Adipocyte (in vitro differentiated cells): ENCODE results near the gene EML6.

Source experiments
- DNase-seq: peaks from one replicate; pipeline ENCODE4 v3.0.0-alpha.2; 2015; ENCODE audit warnings: low read depth
- H3K27me3 ChIP-seq: replicated peaks from 2 replicates; pipeline ENCODE4 v1.7.0; 2013; ENCODE audit warnings: mild to moderate bottlenecking, low read length, moderate library complexity; ENCODE audit not compliant: control insufficient read depth, insufficient read depth
- H3K36me3 ChIP-seq: 2 replicates; pipeline ENCODE4 v1.7.0; 2013; ENCODE audit warnings: low read length, mild to moderate bottlenecking, moderate library complexity; ENCODE audit not compliant: control insufficient read depth, insufficient read depth, severe bottlenecking
- H3K4me1 ChIP-seq: 2 replicates; pipeline ENCODE4 v1.7.0; 2013; ENCODE audit warnings: mild to moderate bottlenecking, low read length, moderate library complexity; ENCODE audit not compliant: control insufficient read depth, insufficient read depth
- H3K4me3 ChIP-seq: 2 replicates; pipeline ENCODE4 v1.7.0; 2013; ENCODE audit warnings: mild to moderate bottlenecking, low read length, moderate library complexity
- H3K9ac ChIP-seq: 2 replicates; pipeline ENCODE4 v1.7.0; 2013; ENCODE audit warnings: mild to moderate bottlenecking, low read length, moderate library complexity
- H3K9me3 ChIP-seq: 2 replicates; pipeline ENCODE4 v1.7.0; 2013; ENCODE audit warnings: mild to moderate bottlenecking, low read length, moderate library complexity; ENCODE audit not compliant: control insufficient read depth

The EML6 gene

DNA sequence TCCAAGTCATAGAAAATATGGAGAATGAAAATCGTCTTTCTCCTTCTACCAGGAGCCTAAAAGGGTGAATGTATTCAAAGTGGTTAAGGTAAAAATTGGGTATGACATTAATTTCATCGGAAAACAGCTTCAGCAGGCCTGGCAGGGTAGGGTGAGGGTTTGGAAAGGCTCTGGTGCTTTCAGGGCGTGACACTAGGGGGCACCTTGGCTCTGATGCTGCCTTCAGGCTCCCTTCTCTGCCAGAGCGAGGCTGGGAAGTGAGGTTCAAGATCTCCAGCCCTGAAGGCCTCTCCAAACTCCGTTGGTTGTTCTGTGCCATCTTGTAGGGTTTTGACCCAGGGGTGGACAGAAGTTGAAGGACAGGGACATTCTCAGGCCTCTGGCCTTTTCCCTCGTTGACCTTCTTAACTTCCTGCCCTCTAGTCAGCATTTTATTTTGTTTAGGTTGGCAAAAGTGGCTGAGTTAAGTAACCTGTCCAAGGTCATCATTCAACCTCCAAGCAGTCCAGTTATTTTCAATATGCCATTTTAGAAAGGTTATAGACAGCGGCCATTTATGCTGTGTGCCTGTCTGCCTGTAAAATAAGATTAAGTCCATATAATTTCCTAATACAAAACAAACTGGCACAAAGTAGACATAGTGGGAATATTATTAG is 40.3 kb downstream of the EML6 start:
- H3K4me3 ChIP-seq, result no peak overlapping the region
- H3K9ac ChIP-seq, result no peak overlapping the region
- no peak for DNase-seq
- H3K9me3 ChIP-seq, result no peaks in the 10 kb centered on the region
- peaks cover 5% of the 10 kb centered on the region for H3K4me1 ChIP-seq
- no peaks in the 10 kb centered on the region for H3K27me3 ChIP-seq
- H3K36me3 ChIP-seq, result no peaks in the 10 kb centered on the region

- DNase-seq, result peak; percentile 57
- no peaks in the 10 kb centered on the region for H3K9me3 ChIP-seq
- no peaks in the 10 kb centered on the region for H3K27me3 ChIP-seq
- peaks cover 19% of the 10 kb centered on the region for H3K4me1 ChIP-seq
- no peak overlapping the region for H3K4me3 ChIP-seq
- no peaks in the 10 kb centered on the region for H3K36me3 ChIP-seq
- no peak overlapping the region for H3K9ac ChIP-seq
Measured at GRCh38 chr2:54767921-54768320, 44.5 kb downstream of the EML6 start.

- no peaks in the 10 kb centered on the region for H3K27me3 ChIP-seq
- DNase-seq, result no peak
- H3K9ac ChIP-seq, result no peak overlapping the region
- H3K4me3 ChIP-seq, result no peak overlapping the region
- no peaks in the 10 kb centered on the region for H3K9me3 ChIP-seq
- no peaks in the 10 kb centered on the region for H3K36me3 ChIP-seq
- H3K4me1 ChIP-seq, result peaks cover 19% of the 10 kb centered on the region
Measured at GRCh38 chr2:54768772-54769428, 45.4 kb downstream of the EML6 start.

DNA sequence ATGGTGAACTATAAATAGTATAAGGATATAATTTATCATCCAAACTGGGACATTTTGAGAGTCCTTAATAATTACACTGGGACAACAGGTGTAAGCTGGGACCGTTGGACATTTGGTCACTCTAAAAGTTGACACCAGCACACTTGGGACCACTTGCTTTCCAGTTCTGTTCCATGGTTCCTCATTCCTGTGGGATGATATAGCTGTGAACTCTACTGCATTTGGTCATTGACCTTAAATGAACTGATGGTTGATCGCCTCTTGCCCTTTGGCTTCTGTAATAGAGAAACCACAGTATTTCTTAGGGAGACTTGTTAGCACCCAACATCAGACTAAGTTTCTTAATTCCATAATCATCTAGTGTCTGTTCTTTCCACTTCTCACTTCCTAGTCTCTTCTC is 46.7 kb downstream of the EML6 start:
- Histone ChIP-seq H3K4me3 (no peak overlapping the region), H3K36me3 (no peaks in the 10 kb centered on the region), H3K9ac (no peak overlapping the region), H3K9me3 (no peaks in the 10 kb centered on the region), H3K27me3 (no peaks in the 10 kb centered on the region), H3K4me1 (peaks cover 19% of the 10 kb centered on the region)
- no peak for DNase-seq

DNA sequence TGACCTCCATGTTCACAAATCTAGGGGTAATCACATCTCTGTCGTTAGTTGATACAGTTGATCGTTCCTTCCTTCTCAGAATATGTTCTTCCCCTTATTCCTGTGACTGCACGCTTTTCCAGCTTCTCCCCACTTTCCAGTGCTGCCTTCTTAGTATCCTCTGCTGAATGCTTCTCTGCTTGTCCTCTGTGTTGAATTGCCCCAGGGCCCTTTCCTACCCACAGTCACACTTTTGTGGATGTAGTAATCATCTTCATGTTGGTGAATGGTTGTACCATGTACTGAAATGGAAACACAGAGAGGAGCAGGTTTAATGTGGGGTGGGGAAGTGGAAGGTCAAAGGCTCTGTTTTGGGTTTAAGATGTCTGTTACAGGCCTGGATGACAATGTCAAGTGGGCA is 47.2 kb downstream of the EML6 start:
- Histone ChIP-seq H3K9me3 (peaks cover 3% of the 10 kb centered on the region), H3K4me1 (peaks cover 19% of the 10 kb centered on the region), H3K4me3 (no peak overlapping the region), H3K27me3 (no peaks in the 10 kb centered on the region), H3K36me3 (no peaks in the 10 kb centered on the region), H3K9ac (no peak overlapping the region)
- no peak for DNase-seq

DNA sequence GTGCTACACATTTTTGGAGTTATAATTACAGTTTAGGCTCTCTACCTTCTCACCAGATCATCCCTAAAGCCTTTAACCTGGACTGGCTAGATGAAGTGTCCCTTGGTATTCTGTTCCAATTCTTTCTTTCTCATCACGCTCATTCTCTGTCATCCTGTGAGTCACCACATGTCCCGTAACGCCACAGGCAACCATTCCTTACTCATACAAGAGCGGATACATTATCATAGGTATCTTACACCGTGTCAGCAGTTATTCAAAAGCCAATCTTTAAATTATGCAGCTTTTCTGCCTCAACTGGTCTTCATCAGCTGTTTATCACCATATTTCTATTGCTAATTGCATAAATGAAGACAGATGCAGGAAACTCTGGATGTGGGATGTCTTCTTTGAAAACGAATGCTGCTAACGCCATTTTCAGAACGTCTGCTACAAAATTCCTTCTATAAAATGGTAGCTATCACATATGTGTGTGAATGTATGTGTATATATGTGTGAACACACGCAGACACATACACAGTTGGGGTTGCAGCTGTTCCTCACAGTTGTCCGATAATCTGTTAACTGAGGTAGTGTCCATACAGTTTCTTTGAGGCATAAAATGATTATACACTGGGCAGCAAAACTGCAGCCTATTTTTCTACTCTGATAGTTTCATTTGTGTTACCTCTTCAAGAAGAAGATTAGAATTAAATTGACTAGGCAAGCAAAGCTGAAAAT is 47.9 kb downstream of the EML6 start:
- Histone ChIP-seq H3K36me3 (no peaks in the 10 kb centered on the region), H3K9me3 (peaks cover 4% of the 10 kb centered on the region), H3K9ac (no peak overlapping the region), H3K4me1 (peaks cover 19% of the 10 kb centered on the region), H3K27me3 (no peaks in the 10 kb centered on the region), H3K4me3 (no peak overlapping the region)
- DNase-seq, result peak; percentile 15

DNA sequence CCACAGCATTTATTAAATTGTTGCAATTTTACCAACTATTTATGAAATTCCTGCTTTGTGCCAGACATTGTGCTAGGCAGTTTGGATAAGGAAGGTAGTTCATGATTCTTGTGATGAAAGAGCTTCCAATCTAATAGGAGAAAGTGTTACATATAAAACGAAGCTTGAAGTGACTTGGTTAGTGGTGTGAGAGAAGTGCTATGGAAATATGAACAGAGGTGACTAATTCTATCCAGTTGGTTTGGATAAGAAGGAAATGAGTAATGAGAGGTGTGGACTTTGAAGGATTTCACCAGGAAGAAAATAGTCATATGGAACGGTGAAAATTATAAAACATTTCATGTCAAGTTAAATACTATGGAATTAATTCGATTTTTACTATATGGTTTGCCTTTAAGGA is 48.6 kb downstream of the EML6 start:
- Histone ChIP-seq H3K36me3 (no peaks in the 10 kb centered on the region), H3K9me3 (peaks cover 4% of the 10 kb centered on the region), H3K27me3 (no peaks in the 10 kb centered on the region), H3K9ac (no peak overlapping the region), H3K4me3 (no peak overlapping the region), H3K4me1 (peaks cover 19% of the 10 kb centered on the region)
- DNase-seq, result peak; percentile 16

DNA sequence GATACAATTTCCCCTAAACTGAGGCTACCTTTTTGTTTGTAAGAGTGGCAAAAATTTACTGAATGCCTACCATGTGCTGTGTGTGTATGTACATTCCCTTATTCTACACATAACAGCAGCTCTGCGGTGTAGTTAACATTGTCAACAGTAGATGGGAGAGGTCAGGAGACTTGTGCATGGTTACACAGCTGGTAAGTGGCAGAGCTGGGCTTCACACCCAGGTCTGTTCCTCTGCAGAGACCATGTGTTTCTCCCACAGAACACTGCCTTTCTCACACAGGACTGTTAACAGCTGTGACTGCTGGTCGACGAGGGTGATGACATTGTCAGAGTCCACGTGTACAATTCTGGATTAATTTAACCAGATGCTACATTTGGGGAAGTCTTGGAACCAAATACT is 49.1 kb downstream of the EML6 start:
- H3K9ac ChIP-seq, result no peak overlapping the region
- peaks cover 19% of the 10 kb centered on the region for H3K4me1 ChIP-seq
- no peak for DNase-seq
- H3K36me3 ChIP-seq, result no peaks in the 10 kb centered on the region
- no peak overlapping the region for H3K4me3 ChIP-seq
- H3K27me3 ChIP-seq, result no peaks in the 10 kb centered on the region
- peaks cover 4% of the 10 kb centered on the region for H3K9me3 ChIP-seq

GRCh38 chr2:54773233-54773632 is 49.8 kb downstream of the EML6 start:
- H3K4me1 ChIP-seq, result peaks cover 14% of the 10 kb centered on the region
- no peaks in the 10 kb centered on the region for H3K27me3 ChIP-seq
- no peak overlapping the region for H3K9ac ChIP-seq
- H3K36me3 ChIP-seq, result no peaks in the 10 kb centered on the region
- no peak overlapping the region for H3K4me3 ChIP-seq
- H3K9me3 ChIP-seq, result peaks cover 4% of the 10 kb centered on the region
- no peak for DNase-seq

DNA sequence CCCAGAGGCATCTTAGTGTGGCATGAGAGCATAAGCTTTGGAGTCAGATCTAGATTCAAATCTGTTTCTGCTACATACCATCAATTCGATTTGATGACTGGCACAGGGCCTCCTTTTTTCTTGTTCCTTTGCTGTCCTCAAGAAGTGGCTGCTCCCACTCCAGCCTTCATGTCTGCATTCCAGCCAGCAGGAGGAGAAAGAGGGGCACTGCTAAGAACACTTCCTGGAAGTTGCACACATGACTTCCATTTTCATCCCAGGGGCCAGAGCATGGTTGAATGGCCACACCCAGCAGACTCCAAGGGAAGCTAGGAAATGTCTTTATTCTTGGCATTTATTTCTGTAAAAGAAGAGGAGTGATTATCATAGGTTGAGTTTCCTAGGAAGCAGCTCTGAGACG is 50.4 kb downstream of the EML6 start:
- Histone ChIP-seq H3K9ac (no peak overlapping the region), H3K4me1 (peaks cover 14% of the 10 kb centered on the region), H3K4me3 (no peak overlapping the region), H3K9me3 (peaks cover 4% of the 10 kb centered on the region), H3K27me3 (no peaks in the 10 kb centered on the region), H3K36me3 (no peaks in the 10 kb centered on the region)
- DNase-seq, result no peak

DNA sequence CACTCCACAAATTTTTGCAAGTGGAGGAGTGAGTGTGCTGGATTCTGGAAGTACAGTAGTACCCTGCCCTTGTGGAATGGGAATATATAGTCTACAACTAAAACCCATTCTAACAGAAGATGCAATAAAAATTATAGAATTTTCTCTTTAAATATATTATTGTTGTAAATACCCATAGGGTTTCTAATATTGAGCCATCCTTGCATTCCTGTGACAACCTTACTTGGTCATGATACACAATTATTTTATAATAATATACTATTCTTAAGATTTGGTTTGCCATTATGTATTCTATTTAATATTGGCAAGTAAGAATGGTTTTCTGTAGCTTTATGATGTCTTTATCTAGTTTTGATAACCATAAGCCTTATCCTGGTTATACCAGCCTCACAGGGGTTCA is 52.2 kb downstream of the EML6 start:
- H3K9me3 ChIP-seq, result peaks cover 4% of the 10 kb centered on the region
- no peak overlapping the region for H3K9ac ChIP-seq
- peaks cover 14% of the 10 kb centered on the region for H3K4me1 ChIP-seq
- no peaks in the 10 kb centered on the region for H3K27me3 ChIP-seq
- DNase-seq, result no peak
- no peaks in the 10 kb centered on the region for H3K36me3 ChIP-seq
- H3K4me3 ChIP-seq, result no peak overlapping the region
